Mesenchymal stem cell (in vitro differentiated cells and primary cell): ENCODE data around the gene RNF112.

Experiments
- DNase-seq: peaks from one replicate; pipeline ENCODE4 v3.0.0-alpha.2; 2013
- H2AFZ ChIP-seq: one replicate; pipeline ENCODE4 v1.6.1; 2013; ENCODE audit warnings: low read depth, mild to moderate bottlenecking, control low read depth, inconsistent platforms, low read length, moderate library complexity
- H2AK5ac ChIP-seq: 2 replicates; pipeline ENCODE4 v1.6.1; 2013; ENCODE audit warnings: low read length, moderate library complexity, mild to moderate bottlenecking, inconsistent platforms; ENCODE audit not compliant: severe bottlenecking
- H2BK120ac ChIP-seq: one replicate; pipeline ENCODE4 v1.6.1; 2013; ENCODE audit warnings: low read depth, mild to moderate bottlenecking, inconsistent platforms, low read length, moderate library complexity
- H2BK12ac ChIP-seq, 2 experiments: one replicate each; pipeline ENCODE4 v1.6.1; 2013; ENCODE audit warnings: inconsistent platforms in 2 of 2, low read length in 2 of 2, mild to moderate bottlenecking in 2 of 2, moderate library complexity in 2 of 2, control low read depth in 1 of 2
- H2BK15ac ChIP-seq: one replicate; pipeline ENCODE4 v1.6.1; 2013; ENCODE audit warnings: mild to moderate bottlenecking, low read depth, inconsistent platforms; ENCODE audit not compliant: poor library complexity, severe bottlenecking
- H2BK5ac ChIP-seq: 2 replicates; pipeline ENCODE4 v1.6.1; 2013; ENCODE audit warnings: low read depth, mild to moderate bottlenecking, low read length, control low read depth, inconsistent platforms; ENCODE audit not compliant: poor library complexity, severe bottlenecking
- H3K14ac ChIP-seq, 2 experiments: one replicate each; pipeline ENCODE4 v1.6.1; 2013; ENCODE audit warnings: inconsistent platforms in 2 of 2, low read length in 2 of 2, control low read depth in 1 of 2, mild to moderate bottlenecking in 1 of 2, moderate library complexity in 1 of 2
- H3K18ac ChIP-seq, 2 experiments: one replicate each; pipeline ENCODE4 v1.6.1; 2013; ENCODE audit warnings: inconsistent platforms in 2 of 2, low read length in 2 of 2, control low read depth in 1 of 2, low read depth in 1 of 2, mild to moderate bottlenecking in 1 of 2
- H3K23ac ChIP-seq, 2 experiments: one replicate each; pipeline ENCODE4 v1.6.1; 2013; ENCODE audit warnings: inconsistent platforms in 2 of 2, low read length in 2 of 2, mild to moderate bottlenecking in 2 of 2, moderate library complexity in 2 of 2, control low read depth in 1 of 2
- H3K27ac ChIP-seq: 2 replicates; pipeline ENCODE4 v1.5.1; 2013; ENCODE audit warnings: mild to moderate bottlenecking, moderate library complexity, low read length, control low read depth, inconsistent platforms; ENCODE audit not compliant: poor library complexity, severe bottlenecking
- H3K27me3 ChIP-seq, 2 experiments: 2 replicates each; pipeline versions ENCODE4 v1.6.1 to v1.7.0; 2013; ENCODE audit warnings: low read length in 2 of 2, mild to moderate bottlenecking in 2 of 2, moderate library complexity in 2 of 2, control low read depth in 1 of 2, inconsistent platforms in 1 of 2; ENCODE audit not compliant: control insufficient read depth in 1 of 2, insufficient read depth in 1 of 2
- H3K36me3 ChIP-seq, 2 experiments: 2 replicates each; pipeline versions ENCODE4 v1.6.1 to v1.7.0; 2013; ENCODE audit warnings: low read length in 2 of 2, control low read depth in 1 of 2, inconsistent platforms in 1 of 2, low read depth in 1 of 2, mild to moderate bottlenecking in 1 of 2; ENCODE audit not compliant: insufficient read depth in 2 of 2, control insufficient read depth in 1 of 2
- H3K4ac ChIP-seq, 2 experiments: one replicate each; pipeline ENCODE4 v1.6.1; 2013; ENCODE audit warnings: inconsistent platforms in 2 of 2, low read length in 2 of 2, mild to moderate bottlenecking in 2 of 2, moderate library complexity in 2 of 2, control low read depth in 1 of 2, low read depth in 1 of 2
- H3K4me1 ChIP-seq: 2 replicates; pipeline ENCODE4 v1.6.1; 2013; ENCODE audit warnings: low read depth, low read length, control low read depth; ENCODE audit not compliant: control insufficient read depth, insufficient read depth
- H3K4me2 ChIP-seq: 2 replicates; pipeline ENCODE4 v1.6.1; 2013; ENCODE audit warnings: low read length, mild to moderate bottlenecking, inconsistent platforms; ENCODE audit not compliant: poor library complexity, severe bottlenecking
- H3K4me3 ChIP-seq, 2 experiments: 2 replicates each; pipeline versions ENCODE4 v1.5.1 to v1.7.0; 2013; ENCODE audit warnings: low read length in 2 of 2, mild to moderate bottlenecking in 2 of 2, control low read depth in 1 of 2, low read depth in 1 of 2; ENCODE audit not compliant: insufficient read depth in 1 of 2
- H3K79me1 ChIP-seq: replicated peaks from 2 replicates; pipeline ENCODE4 v1.6.1; 2013; ENCODE audit warnings: mild to moderate bottlenecking, control low read depth, low read length, inconsistent platforms; ENCODE audit not compliant: poor library complexity, severe bottlenecking
- H3K9ac ChIP-seq: 2 replicates; pipeline ENCODE4 v1.7.0; 2013; ENCODE audit warnings: mild to moderate bottlenecking, low read length, moderate library complexity
- H3K9me3 ChIP-seq: 2 replicates; pipeline ENCODE4 v1.7.0; 2013; ENCODE audit warnings: mild to moderate bottlenecking, low read length; ENCODE audit not compliant: control insufficient read depth
- H4K8ac ChIP-seq: one replicate; pipeline ENCODE4 v1.6.1; 2013; ENCODE audit warnings: inconsistent platforms, mild to moderate bottlenecking, low read length, moderate library complexity
- H4K91ac ChIP-seq: one replicate; pipeline ENCODE4 v1.6.1; 2013; ENCODE audit warnings: mild to moderate bottlenecking, low read length, inconsistent platforms
- WGBS: methylation state at CpG from one replicate; pipeline ENCODE4 v1.1.7; 2013; ENCODE audit warnings: mixed read lengths; 5-methylcytosine and 5-hydroxymethylcytosine counted together

The RNF112 gene

GRCh38 chr17:19415806-19416775 lies 5.1 kb downstream of the RNF112 start:
- H2BK5ac ChIP-seq, result no peak overlapping the region
- no peak overlapping the region for H4K8ac ChIP-seq
- H4K91ac ChIP-seq, result no peak overlapping the region
- H2AK5ac ChIP-seq, result no peak overlapping the region
- peaks cover 2% of the 10 kb centered on the region for H3K4me1 ChIP-seq
- H3K4me2 ChIP-seq, result no peak overlapping the region
- no peak overlapping the region for H2AFZ ChIP-seq
- 89% methylated on average over 18 of the region's 18 CpGs for WGBS
- no peak overlapping the region for H3K4me3 ChIP-seq
- no peaks in the 10 kb centered on the region for H3K36me3 ChIP-seq
- H3K79me1 ChIP-seq, result no peaks in the 10 kb centered on the region
- H3K27ac ChIP-seq, result no peak overlapping the region
- H2BK120ac ChIP-seq, result no peak overlapping the region
- no peak overlapping the region for H3K14ac ChIP-seq
- no peak for DNase-seq
- no peak overlapping the region for H2BK12ac ChIP-seq
- H3K4ac ChIP-seq, result no peak overlapping the region
- no peak overlapping the region for H3K9ac ChIP-seq
- H3K18ac ChIP-seq, result no peak overlapping the region
- no peak overlapping the region for H2BK15ac ChIP-seq
- H3K23ac ChIP-seq, result no peak overlapping the region
- no peaks in the 10 kb centered on the region for H3K9me3 ChIP-seq
- H3K27me3 ChIP-seq, result peaks cover 0 to 62% of the 10 kb centered on the region in 2 experiments

- H3K9me3 ChIP-seq, result no peaks in the 10 kb centered on the region
- H3K23ac ChIP-seq, result no peak overlapping the region
- no peak overlapping the region for H3K14ac ChIP-seq
- no peak overlapping the region for H2AK5ac ChIP-seq
- no peak overlapping the region for H2BK12ac ChIP-seq
- no peaks in the 10 kb centered on the region for H3K79me1 ChIP-seq
- no peak overlapping the region for H3K18ac ChIP-seq
- DNase-seq, result no peak
- H3K4ac ChIP-seq, result no peak overlapping the region
- H3K36me3 ChIP-seq, result no peaks in the 10 kb centered on the region
- H3K9ac ChIP-seq, result peak overlapping the region; percentile 55
- no peak overlapping the region for H3K27ac ChIP-seq
- no peak overlapping the region for H2BK120ac ChIP-seq
- no peak overlapping the region for H4K91ac ChIP-seq
- peak overlapping the region; percentile 44 for H2BK15ac ChIP-seq
- no peak overlapping the region for H4K8ac ChIP-seq
- WGBS, result 87% methylated on average over 3 of the region's 3 CpGs
- H3K27me3 ChIP-seq, result peaks cover 0 to 53% of the 10 kb centered on the region in 2 experiments
- no peak overlapping the region for H2AFZ ChIP-seq
- H3K4me3 ChIP-seq, result no peak overlapping the region
- H2BK5ac ChIP-seq, result no peak overlapping the region
- no peaks in the 10 kb centered on the region for H3K4me1 ChIP-seq
- H3K4me2 ChIP-seq, result no peak overlapping the region
Measured at GRCh38 chr17:19417611-19418010, 6.6 kb downstream of the RNF112 start.

GRCh38 chr17:19418251-19418992 lies 7.4 kb downstream of the RNF112 start:
- Histone ChIP-seq H2BK12ac (no peak overlapping the region), H3K9me3 (no peaks in the 10 kb centered on the region), H3K4me3 (no peak overlapping the region), H3K27me3 (peaks cover 0 to 49% of the 10 kb centered on the region in 2 experiments), H2AK5ac (no peak overlapping the region), H3K27ac (no peak overlapping the region), H3K79me1 (no peaks in the 10 kb centered on the region), H2BK5ac (no peak overlapping the region), H3K36me3 (no peaks in the 10 kb centered on the region), H4K91ac (no peak overlapping the region), H2BK120ac (no peak overlapping the region), H3K14ac (no peak overlapping the region), H3K4me1 (no peaks in the 10 kb centered on the region), H2AFZ (no peak overlapping the region), H3K4me2 (no peak overlapping the region), H3K23ac (no peak overlapping the region), H3K9ac (peak overlapping the region; percentile 55), H2BK15ac (no peak overlapping the region), H3K4ac (no peak overlapping the region), H3K18ac (peak overlapping the region in 1 of 2 experiments; percentile 7), H4K8ac (no peak overlapping the region)
- 77% methylated on average over 6 of the region's 7 CpGs for WGBS
- peak; percentile 53 for DNase-seq

- no CpG with 5 or more reads among the region's 4 CpGs for WGBS
- no peak for DNase-seq
- Histone ChIP-seq H2AFZ (no peak overlapping the region), H4K8ac (no peak overlapping the region), H2BK15ac (no peak overlapping the region), H3K4me1 (no peaks in the 10 kb centered on the region), H2AK5ac (no peak overlapping the region), H2BK12ac (no peak overlapping the region), H2BK5ac (no peak overlapping the region), H3K23ac (no peak overlapping the region), H3K14ac (no peak overlapping the region), H3K4me2 (no peak overlapping the region), H3K9me3 (no peaks in the 10 kb centered on the region), H2BK120ac (no peak overlapping the region), H3K9ac (no peak overlapping the region), H3K4ac (no peak overlapping the region), H3K36me3 (no peaks in the 10 kb centered on the region), H4K91ac (no peak overlapping the region), H3K27ac (no peak overlapping the region), H3K4me3 (no peak overlapping the region), H3K27me3 (peaks cover 0 to 26% of the 10 kb centered on the region in 2 experiments), H3K18ac (no peak overlapping the region), H3K79me1 (no peaks in the 10 kb centered on the region)
Measured at GRCh38 chr17:19421219-19421618, 10.2 kb downstream of the RNF112 start.
